HEK293 (cell line): Measurements from ENCODE around the gene CTLA4.

Source experiments
- CTCF ChIA-PET: fragments of 350-600 bp; formaldehyde crosslinking; extraction: SDS; loops from one replicate; lab custom pipeline; 2021; ENCODE audit warnings: antibody characterized with exemption; lab: Yijun Ruan, JAX
- POLR2A ChIA-PET: fragments of 300-600 bp; formaldehyde crosslinking; extraction: SDS; loops from one replicate; lab custom pipeline; 2020; ENCODE audit warnings: antibody characterized with exemption, inconsistent platforms; lab: Yijun Ruan, JAX
- H3K27ac ChIP-seq: fragments of 200-500 bp; sonication (Bioruptor generic); 2 replicates; pipeline ENCODE4 v1.5.1; 2014; ENCODE audit warnings: low read depth, low read length, control low read depth, inconsistent platforms; ENCODE audit errors: extremely low read depth
- H3K36me3 ChIP-seq, 2 experiments: fragments of 200-500 bp in 1 of 2; sonication (Bioruptor generic) in 1 of 2; 1 replicate in 1 of 2; 2 replicates in 1 of 2; pipeline ENCODE4 v1.5.1; 2014 to 2017; ENCODE audit warnings: inconsistent platforms in 2 of 2, low read length in 2 of 2; ENCODE audit not compliant: control insufficient read depth in 2 of 2, insufficient read depth in 1 of 2
- H3K4me1 ChIP-seq: fragments of 200-500 bp; sonication (Bioruptor generic); 2 replicates; pipeline ENCODE4 v1.5.1; 2014; ENCODE audit warnings: mild to moderate bottlenecking, low read length, inconsistent platforms; ENCODE audit not compliant: control insufficient read depth, insufficient read depth
- H3K4me3 ChIP-seq: 2 replicates; pipeline ENCODE4 v1.5.1; 2011; ENCODE audit warnings: low read depth, mild to moderate bottlenecking, control low read depth, low read length, moderate library complexity
- H3K9me3 ChIP-seq: fragments of 200-500 bp; sonication (Bioruptor generic); 2 replicates; pipeline ENCODE4 v1.5.1; 2014; ENCODE audit warnings: low read depth, low read length, inconsistent platforms; ENCODE audit not compliant: control insufficient read depth, insufficient read depth
- HOXC10 ChIP-seq: sonication (generic); formaldehyde crosslinking; IDR thresholded peaks from 2 replicates; pipeline ENCODE4 v1.8.1; 2023; ENCODE audit warnings: mild to moderate bottlenecking, missing genetic modification reagents
- KLF8 ChIP-seq: fragments of 450-650 bp; formaldehyde crosslinking; IDR thresholded peaks from 2 replicates; pipeline ENCODE4 v1.5.1; 2016; ENCODE audit warnings: missing biosample characterization, missing genetic modification characterization
- WT1 ChIP-seq: fragments of 450-650 bp; formaldehyde crosslinking; IDR thresholded peaks from 2 replicates; pipeline ENCODE4 v1.5.1; 2016; ENCODE audit warnings: missing biosample characterization, missing genetic modification characterization
- YY2 ChIP-seq: fragments of 450-650 bp; formaldehyde crosslinking; IDR thresholded peaks from 2 replicates; pipeline ENCODE4 v1.5.1; 2016; ENCODE audit warnings: missing biosample characterization, missing genetic modification characterization
- ZFP3 ChIP-seq: fragments of 450-650 bp; formaldehyde crosslinking; IDR thresholded peaks from 2 replicates; pipeline ENCODE4 v1.5.1; 2016; ENCODE audit warnings: low read depth, missing biosample characterization, missing genetic modification characterization
- ZFP37 ChIP-seq: fragments of 450-650 bp; formaldehyde crosslinking; IDR thresholded peaks from 2 replicates; pipeline ENCODE4 v1.5.1; 2016; ENCODE audit warnings: missing biosample characterization, missing genetic modification characterization
- ZNF10 ChIP-seq: fragments of 450-650 bp; formaldehyde crosslinking; IDR thresholded peaks from 2 replicates; pipeline ENCODE4 v1.5.1; 2017; ENCODE audit warnings: missing biosample characterization, missing genetic modification characterization
- ZNF112 ChIP-seq: fragments of 450-650 bp; formaldehyde crosslinking; IDR thresholded peaks from 2 replicates; pipeline ENCODE4 v1.5.0; 2017; ENCODE audit warnings: missing biosample characterization, missing genetic modification characterization
- ZNF121 ChIP-seq: fragments of 450-650 bp; formaldehyde crosslinking; IDR thresholded peaks from 2 replicates; pipeline ENCODE4 v1.5.1; 2016; ENCODE audit warnings: missing biosample characterization, missing genetic modification characterization
- ZNF169 ChIP-seq: fragments of 450-650 bp; formaldehyde crosslinking; IDR thresholded peaks from 2 replicates; pipeline ENCODE4 v1.5.1; 2016; ENCODE audit warnings: missing biosample characterization, missing genetic modification characterization
- ZNF175 ChIP-seq: fragments of 450-650 bp; formaldehyde crosslinking; IDR thresholded peaks from 2 replicates; pipeline ENCODE4 v1.5.1; 2016; ENCODE audit warnings: missing biosample characterization, missing genetic modification characterization
- ZNF24 ChIP-seq: fragments of 450-650 bp; formaldehyde crosslinking; IDR thresholded peaks from 2 replicates; pipeline ENCODE4 v1.5.1; 2016; ENCODE audit warnings: missing biosample characterization, missing genetic modification characterization
- ZNF26 ChIP-seq: fragments of 450-650 bp; formaldehyde crosslinking; IDR thresholded peaks from 2 replicates; pipeline ENCODE4 v1.5.1; 2016; ENCODE audit warnings: missing biosample characterization, missing genetic modification characterization
- ZNF274 ChIP-seq, 2 experiments: fragments of 200-500 bp in 1 of 2; fragments of 450-650 bp in 1 of 2; sonication (Bioruptor generic) in 1 of 2; formaldehyde crosslinking in 1 of 2; IDR thresholded peaks; 2 replicates each; pipeline versions ENCODE4 v1.5.1 to v1.6.1; 2014 to 2016; ENCODE audit warnings: borderline replicate concordance in 1 of 2, inconsistent platforms in 1 of 2, low read length in 1 of 2, missing biosample characterization in 1 of 2, missing genetic modification characterization in 1 of 2
- ZNF324 ChIP-seq: fragments of 450-650 bp; formaldehyde crosslinking; IDR thresholded peaks from 2 replicates; pipeline ENCODE4 v1.5.1; 2016; ENCODE audit warnings: missing biosample characterization, missing genetic modification characterization
- ZNF530 ChIP-seq: fragments of 450-650 bp; formaldehyde crosslinking; IDR thresholded peaks from 2 replicates; pipeline ENCODE4 v1.5.1; 2016; ENCODE audit warnings: low read depth, missing biosample characterization, missing genetic modification characterization
- ZNF707 ChIP-seq: fragments of 450-650 bp; formaldehyde crosslinking; IDR thresholded peaks from 2 replicates; pipeline ENCODE4 v1.5.1; 2016; ENCODE audit warnings: missing biosample characterization, missing genetic modification characterization
- ZNF776 ChIP-seq: fragments of 450-650 bp; formaldehyde crosslinking; IDR thresholded peaks from 2 replicates; pipeline ENCODE4 v1.5.0; 2017; ENCODE audit warnings: missing biosample characterization, missing genetic modification characterization, borderline replicate concordance
- ZNF792 ChIP-seq: fragments of 450-650 bp; formaldehyde crosslinking; IDR thresholded peaks from 2 replicates; pipeline ENCODE4 v1.5.1; 2016; ENCODE audit warnings: missing biosample characterization, missing genetic modification characterization
- ZSCAN18 ChIP-seq: fragments of 450-650 bp; formaldehyde crosslinking; IDR thresholded peaks from 2 replicates; pipeline ENCODE4 v1.5.1; 2016; ENCODE audit warnings: missing biosample characterization, missing genetic modification characterization
- TF ChIP-seq, protein P1 (sequence below): fragments of 450-650 bp; formaldehyde crosslinking; IDR thresholded peaks from 2 replicates; pipeline ENCODE4; 2016; ENCODE audit warnings: missing biosample characterization, missing genetic modification characterization
- TF ChIP-seq, protein P2 (sequence below): fragments of 450-650 bp; formaldehyde crosslinking; IDR thresholded peaks from 2 replicates; pipeline ENCODE4 v1.5.1; 2016; ENCODE audit warnings: missing biosample characterization, missing genetic modification characterization
- TF ChIP-seq, protein P3 (sequence below): fragments of 450-650 bp; formaldehyde crosslinking; IDR thresholded peaks from 2 replicates; pipeline ENCODE4 v1.5.1; 2016; ENCODE audit warnings: missing biosample characterization, missing genetic modification characterization, borderline replicate concordance

The CTLA4 gene

GRCh38 chr2:203892207-203892606 is 24.6 kb downstream of the CTLA4 start:
- Histone ChIP-seq H3K36me3 (no peaks in the 10 kb centered on the region), H3K9me3 (no peaks in the 10 kb centered on the region), H3K27ac (no peak overlapping the region), H3K4me1 (no peaks in the 10 kb centered on the region), H3K4me3 (no peak overlapping the region)
- ChIA-PET CTCF (no interaction called here), POLR2A (no interaction called here)
- TF ChIP-seq WT1 (tag by site-specific recombination) (no peak), ZNF776 (no peak), ZNF121 (tag by site-specific recombination) (no peak), ZNF792 (tag by site-specific recombination) (no peak), ZNF26 (tag by site-specific recombination) (no peak), ZNF24 (tag by site-specific recombination) (no peak)
- TF ChIP-seq, protein P1, sequence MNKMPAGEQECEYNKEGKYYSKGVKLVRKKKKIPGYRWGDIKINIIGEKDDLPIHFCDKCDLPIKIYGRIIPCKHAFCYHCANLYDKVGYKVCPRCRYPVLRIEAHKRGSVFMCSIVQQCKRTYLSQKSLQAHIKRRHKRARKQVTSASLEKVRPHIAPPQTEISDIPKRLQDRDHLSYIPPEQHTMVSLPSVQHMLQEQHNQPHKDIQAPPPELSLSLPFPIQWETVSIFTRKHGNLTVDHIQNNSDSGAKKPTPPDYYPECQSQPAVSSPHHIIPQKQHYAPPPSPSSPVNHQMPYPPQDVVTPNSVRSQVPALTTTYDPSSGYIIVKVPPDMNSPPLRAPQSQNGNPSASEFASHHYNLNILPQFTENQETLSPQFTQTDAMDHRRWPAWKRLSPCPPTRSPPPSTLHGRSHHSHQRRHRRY (tag by site-specific recombination) = no peak
- TF ChIP-seq, protein P2, sequence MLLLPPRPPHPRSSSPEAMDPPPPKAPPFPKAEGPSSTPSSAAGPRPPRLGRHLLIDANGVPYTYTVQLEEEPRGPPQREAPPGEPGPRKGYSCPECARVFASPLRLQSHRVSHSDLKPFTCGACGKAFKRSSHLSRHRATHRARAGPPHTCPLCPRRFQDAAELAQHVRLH (tag by site-specific recombination) = no peak

GRCh38 chr2:203893401-203893800 is 25.8 kb downstream of the CTLA4 start:
- POLR2A ChIA-PET = no interaction called here
- no peaks in the 10 kb centered on the region for H3K4me1 ChIP-seq

DNA sequence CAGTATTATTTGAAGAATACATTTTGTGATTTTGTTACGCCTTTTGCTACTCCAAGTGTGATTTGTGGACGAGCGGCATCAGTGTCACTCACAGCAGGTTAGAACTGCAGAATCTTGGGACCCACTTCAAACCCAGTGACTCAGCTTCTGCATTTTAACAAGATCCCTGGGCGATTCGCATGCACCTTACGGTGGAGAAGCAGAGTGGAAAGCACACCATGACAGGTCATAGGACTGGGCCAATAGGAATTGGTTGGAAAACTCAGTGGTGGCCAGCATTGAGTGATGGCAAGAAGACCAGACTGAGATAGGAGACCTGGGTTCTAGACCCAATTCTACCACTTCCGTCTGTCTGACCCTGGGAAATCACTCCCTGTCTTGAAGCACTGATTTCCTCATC is 26.3 kb downstream of the CTLA4 start:
- no peak overlapping the region for H3K27ac ChIP-seq
- no peak overlapping the region for H3K4me3 ChIP-seq
- no peaks in the 10 kb centered on the region for H3K4me1 ChIP-seq
- no peaks in the 10 kb centered on the region for H3K36me3 ChIP-seq
- H3K9me3 ChIP-seq = no peaks in the 10 kb centered on the region
- ChIA-PET CTCF (interaction anchor here (0.6 kb wide), 1 partner anchor 17 kb away, joined by 3 read pairs; no protein-coding TSS in a partner anchor), POLR2A (no interaction called here)
- no peak for TF ChIP-seq ZNF530
- no peak for TF ChIP-seq ZNF792 (tag by site-specific recombination)
- TF ChIP-seq, protein P3, sequence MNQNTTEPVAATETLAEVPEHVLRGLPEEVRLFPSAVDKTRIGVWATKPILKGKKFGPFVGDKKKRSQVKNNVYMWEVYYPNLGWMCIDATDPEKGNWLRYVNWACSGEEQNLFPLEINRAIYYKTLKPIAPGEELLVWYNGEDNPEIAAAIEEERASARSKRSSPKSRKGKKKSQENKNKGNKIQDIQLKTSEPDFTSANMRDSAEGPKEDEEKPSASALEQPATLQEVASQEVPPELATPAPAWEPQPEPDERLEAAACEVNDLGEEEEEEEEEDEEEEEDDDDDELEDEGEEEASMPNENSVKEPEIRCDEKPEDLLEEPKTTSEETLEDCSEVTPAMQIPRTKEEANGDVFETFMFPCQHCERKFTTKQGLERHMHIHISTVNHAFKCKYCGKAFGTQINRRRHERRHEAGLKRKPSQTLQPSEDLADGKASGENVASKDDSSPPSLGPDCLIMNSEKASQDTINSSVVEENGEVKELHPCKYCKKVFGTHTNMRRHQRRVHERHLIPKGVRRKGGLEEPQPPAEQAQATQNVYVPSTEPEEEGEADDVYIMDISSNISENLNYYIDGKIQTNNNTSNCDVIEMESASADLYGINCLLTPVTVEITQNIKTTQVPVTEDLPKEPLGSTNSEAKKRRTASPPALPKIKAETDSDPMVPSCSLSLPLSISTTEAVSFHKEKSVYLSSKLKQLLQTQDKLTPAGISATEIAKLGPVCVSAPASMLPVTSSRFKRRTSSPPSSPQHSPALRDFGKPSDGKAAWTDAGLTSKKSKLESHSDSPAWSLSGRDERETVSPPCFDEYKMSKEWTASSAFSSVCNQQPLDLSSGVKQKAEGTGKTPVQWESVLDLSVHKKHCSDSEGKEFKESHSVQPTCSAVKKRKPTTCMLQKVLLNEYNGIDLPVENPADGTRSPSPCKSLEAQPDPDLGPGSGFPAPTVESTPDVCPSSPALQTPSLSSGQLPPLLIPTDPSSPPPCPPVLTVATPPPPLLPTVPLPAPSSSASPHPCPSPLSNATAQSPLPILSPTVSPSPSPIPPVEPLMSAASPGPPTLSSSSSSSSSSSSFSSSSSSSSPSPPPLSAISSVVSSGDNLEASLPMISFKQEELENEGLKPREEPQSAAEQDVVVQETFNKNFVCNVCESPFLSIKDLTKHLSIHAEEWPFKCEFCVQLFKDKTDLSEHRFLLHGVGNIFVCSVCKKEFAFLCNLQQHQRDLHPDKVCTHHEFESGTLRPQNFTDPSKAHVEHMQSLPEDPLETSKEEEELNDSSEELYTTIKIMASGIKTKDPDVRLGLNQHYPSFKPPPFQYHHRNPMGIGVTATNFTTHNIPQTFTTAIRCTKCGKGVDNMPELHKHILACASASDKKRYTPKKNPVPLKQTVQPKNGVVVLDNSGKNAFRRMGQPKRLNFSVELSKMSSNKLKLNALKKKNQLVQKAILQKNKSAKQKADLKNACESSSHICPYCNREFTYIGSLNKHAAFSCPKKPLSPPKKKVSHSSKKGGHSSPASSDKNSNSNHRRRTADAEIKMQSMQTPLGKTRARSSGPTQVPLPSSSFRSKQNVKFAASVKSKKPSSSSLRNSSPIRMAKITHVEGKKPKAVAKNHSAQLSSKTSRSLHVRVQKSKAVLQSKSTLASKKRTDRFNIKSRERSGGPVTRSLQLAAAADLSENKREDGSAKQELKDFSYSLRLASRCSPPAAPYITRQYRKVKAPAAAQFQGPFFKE = no peak
- no peak for TF ChIP-seq ZFP37 (tag by site-specific recombination)
- no peak for TF ChIP-seq ZNF324 (tag by site-specific recombination)
- TF ChIP-seq KLF8 (tag by site-specific recombination) = no peak
- TF ChIP-seq ZSCAN18 = no peak
- TF ChIP-seq YY2 (tag by site-specific recombination) = no peak
- TF ChIP-seq ZNF707 = no peak
- TF ChIP-seq ZNF169 (tag by site-specific recombination) = no peak
- TF ChIP-seq ZNF112 = no peak
- no peak for TF ChIP-seq HOXC10 (CRISPR knock-in tag)
- no peak for TF ChIP-seq ZNF274 (IDR thresholded peaks at IDR 0.05; ENCODE audit: low read length)
- TF ChIP-seq ZNF274 (tag by site-specific recombination; IDR thresholded peaks at IDR 0.05; ENCODE audit: borderline replicate concordance) = no peak
- TF ChIP-seq ZFP3 (tag by site-specific recombination) = no peak
- TF ChIP-seq ZNF10 (tag by site-specific recombination) = no peak

More at GRCh38 chr2:203893401-203893800, 25.8 kb downstream of the CTLA4 start:
- H3K9me3 ChIP-seq = no peaks in the 10 kb centered on the region
- no peaks in the 10 kb centered on the region for H3K36me3 ChIP-seq
- no peak overlapping the region for H3K4me3 ChIP-seq
- no peak overlapping the region for H3K27ac ChIP-seq
- no peak for TF ChIP-seq ZNF175 (tag by site-specific recombination)
- CTCF ChIA-PET = interaction anchor here (0.6 kb wide), 1 partner anchor 16 kb away, joined by 3 read pairs; no protein-coding TSS in a partner anchor
